GM18507 (cell line): ENCODE data around the gene CD27.

ENCODE experiments used
- DNase-seq: peaks from one replicate; pipeline ENCODE4 v3.0.0; 2011; ENCODE audit warnings: low read depth; ENCODE audit not compliant: insufficient read length; ENCODE audit errors: extremely low spot score
- FAIRE-seq: peaks from 2 replicates; lab custom pipeline; 2011; peaks lifted over from hg19 to GRCh38; lab: Jason Lieb, UNC

The CD27 gene

DNA sequence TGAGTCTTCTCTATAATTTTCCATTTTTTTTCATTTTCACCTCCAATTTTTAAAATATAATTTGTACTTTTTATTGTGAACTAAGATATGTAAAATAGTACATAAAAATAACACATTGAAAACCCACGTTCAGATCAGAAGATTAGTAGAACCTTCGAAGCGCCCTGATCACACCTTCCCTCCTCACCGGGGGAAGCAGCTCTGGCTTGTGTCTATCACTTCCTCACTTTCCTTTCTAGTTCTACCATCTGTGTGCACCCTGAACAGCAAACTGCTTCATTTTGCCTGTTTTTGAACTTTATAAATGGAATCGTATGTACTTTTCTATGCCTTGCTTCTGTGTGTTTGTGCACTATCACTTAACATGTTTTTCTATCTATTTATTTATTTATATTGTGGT lies 11.8 kb upstream of the CD27 start:
- DNase-seq (no peak), FAIRE-seq (peak; percentile 56)

DNA sequence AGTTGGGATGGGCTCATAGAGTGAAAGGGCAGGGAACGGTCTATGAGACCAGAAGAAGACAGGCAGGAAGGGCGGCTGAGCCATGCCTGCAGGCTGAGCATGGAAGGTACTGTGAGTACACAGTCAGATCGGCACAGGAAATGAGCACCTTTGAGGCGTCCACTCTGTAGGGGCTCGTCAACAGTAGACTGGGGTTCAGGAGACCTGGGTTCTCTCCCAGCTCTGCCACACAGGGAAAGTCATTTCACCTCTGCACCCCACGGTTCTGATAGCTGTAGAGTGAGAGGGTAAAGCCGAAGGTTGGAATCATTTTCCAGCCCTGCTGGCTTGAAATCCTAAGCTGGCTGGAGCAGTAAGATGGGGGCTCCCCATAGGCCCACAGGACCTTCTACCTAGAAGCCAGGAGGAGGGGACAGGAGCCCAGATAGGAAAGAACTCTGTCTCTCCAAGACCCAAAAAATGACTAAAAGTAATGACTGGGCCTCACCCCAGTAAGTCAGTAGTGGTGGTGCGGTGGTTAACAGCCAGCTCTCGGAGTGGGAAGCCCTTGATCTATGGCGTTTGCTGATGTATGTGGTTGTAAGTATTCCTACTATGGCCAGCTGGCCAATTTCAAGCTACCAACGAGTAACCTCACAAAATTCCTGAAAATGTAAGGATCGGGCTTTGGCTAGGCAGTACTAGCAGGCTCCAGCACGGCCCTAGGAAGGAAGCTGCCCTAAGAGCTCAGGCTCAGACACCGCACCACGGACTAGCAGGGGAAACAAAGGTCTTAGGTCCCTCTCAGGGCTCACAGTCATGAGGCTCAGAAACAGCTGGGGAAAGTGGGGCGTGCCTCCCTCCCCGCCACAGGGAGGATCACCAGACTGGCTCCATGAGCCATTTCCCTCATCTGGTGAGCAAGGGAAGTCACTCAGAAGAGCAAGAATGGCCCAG lies 10.3 kb upstream of the CD27 start:
- DNase-seq (no peak), FAIRE-seq (no peak)

DNA sequence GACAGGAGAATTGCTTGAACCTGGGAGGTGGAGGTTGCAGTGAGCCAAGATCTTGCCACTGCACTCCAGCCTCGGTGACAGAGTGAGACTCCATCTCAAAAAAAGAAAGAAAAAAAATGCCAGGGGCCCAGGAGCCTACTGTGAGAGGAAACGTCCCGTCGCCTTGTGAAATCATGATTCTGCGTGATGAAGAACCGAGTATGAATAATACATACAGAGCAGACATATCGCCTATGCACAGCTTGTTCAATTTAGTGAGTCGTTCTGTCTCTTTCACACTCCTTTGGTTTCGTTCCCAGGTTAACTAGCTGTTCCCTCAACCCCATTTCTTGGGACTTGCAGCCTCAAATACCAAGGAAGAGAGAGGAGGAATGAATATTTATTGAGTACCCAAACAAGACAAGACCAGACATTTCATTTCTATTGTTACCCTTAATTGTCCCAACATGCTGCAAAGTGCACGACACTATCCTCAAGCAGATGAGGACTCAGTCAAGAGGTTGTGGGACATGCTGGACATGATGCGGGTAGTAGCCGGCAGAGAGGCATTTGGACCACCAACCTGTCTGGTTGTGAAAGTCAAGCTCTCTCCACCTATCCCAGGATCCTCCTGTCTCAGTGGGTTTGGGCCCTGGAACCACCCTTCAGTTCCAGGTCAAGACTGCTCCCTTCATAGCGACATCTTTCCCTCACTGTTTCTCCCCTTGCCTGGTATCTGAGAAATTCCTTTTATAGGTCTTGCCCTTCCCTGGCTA lies 8.6 kb upstream of the CD27 start:
- no peak for DNase-seq
- no peak for FAIRE-seq

DNA sequence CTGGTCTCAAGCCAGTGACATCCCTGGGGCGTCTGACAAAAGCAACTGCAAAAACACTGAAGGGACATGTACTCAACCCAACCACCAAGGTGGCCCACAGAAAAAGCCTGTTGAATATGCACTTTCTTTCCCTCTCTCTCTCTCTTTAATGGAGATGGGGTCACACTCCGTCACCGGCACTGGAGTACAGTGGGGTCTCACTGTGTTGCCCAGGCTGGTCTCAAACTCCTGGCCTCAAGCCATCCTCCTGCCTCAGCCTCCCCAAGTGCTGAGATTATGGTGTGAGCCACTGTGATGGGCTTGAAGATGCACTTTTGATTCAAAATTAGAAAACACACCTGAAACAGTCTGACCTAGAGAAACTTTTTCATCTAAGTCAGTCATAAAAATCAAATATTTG lies 7.2 kb upstream of the CD27 start:
- FAIRE-seq: no peak
- DNase-seq: no peak

DNA sequence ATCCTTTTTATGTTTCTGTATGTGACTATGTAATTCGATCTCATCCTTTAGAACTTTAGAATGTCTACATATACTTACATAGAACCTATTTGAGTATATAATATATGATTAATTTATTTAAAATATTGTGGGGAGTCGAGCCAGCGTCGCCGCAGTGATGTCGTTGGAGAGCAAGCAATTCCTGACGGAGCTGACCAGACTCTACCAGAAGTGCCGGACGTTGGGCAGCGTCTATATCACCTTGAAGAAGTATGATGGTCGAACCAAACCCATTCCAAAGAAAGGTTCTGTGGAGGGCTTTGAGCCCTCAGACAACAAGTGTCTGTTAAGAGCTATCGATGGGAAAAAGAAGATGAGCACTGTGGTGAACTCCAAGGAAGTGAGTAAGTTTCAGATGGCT lies 6.4 kb upstream of the CD27 start:
- DNase-seq: no peak
- FAIRE-seq: no peak

DNA sequence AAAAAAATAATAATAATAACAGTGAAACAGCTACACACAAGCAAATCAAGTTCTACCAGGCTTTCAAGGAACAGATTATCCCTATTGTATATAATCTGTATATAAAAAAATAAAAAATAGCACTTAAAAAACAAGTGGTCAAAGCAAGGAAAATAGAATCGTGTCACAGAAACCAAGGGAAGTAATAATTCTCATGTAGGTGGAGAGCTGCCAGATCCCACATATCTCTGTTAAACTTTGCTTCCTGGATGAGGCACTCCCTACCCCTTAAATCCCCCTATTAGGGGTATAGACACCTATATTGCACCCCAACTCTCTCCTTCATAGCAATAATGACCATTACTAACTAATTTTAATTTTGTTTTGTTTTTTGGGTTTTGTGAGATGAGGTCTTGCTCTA lies 4.4 kb upstream of the CD27 start:
- DNase-seq: no peak
- FAIRE-seq: no peak

DNA sequence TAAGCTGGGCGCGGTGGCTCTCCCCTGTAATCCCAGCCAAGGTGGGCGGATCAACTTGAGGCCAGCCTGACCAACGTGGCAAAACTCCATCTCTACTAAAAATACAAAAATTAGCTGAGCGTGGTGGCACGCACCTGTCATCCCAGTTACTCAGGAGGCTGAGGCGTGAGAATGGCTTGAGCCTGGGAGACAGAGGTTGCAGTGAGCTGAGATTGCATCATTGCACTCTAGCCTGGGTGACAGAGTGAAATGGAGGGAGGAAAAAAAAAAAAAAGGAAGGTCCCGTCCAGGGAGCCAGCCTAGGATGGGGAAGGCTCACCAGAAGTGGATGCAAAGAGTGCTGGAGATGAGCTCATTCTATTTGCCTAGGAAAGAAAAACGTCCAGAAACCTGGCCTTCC lies 1.9 kb upstream of the CD27 start:
- no peak for DNase-seq
- FAIRE-seq: no peak

DNA sequence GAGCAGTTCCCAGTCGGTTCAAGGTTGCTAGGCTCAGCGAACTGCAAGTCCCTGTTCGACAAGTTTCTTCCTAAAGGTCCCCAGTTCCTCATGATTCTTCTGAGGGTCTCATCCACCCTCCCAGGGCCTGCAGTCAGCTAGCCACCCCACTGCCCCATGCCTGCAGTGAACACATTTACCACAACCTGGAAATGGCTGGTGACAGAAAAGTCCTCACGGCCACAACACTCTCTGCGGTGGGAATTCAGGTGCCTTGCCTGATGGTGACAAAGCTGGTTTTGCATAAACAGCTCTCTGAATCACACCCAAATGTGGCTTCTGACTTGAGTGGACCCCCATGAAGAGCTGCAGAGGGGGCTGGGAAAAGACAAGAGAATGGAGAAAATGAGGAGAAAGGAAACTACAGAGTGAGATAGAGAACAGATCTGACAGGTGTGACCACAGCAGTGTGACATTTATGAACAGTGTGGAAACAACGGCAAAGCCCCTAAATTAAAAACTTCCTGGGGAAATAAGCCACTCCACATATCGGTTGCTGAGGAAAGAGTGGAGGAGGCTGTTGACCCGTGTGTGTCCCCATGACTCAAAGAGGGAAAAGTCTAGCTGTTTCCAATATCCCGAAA lies 1.3 kb upstream of the CD27 start:
- FAIRE-seq (peak; percentile 91), DNase-seq (no peak)

DNA sequence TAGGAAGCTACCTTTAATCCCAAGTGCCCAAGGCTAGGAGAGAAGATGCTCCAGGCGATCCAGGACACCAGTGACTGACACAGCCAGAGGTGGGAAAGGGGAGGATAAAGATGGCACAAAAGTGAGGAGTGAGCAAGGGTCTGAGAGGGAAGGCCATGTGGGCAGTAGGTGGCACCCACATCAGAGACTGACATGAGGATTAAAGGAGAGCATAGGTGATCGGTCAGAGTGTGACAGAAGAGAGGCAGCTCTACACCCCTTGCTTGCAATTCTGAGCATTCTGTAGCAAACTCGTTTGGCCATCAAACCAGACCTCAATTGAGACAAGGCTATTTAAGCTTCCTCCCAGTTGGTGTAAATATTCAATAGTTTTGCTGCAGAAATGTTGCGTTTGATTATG lies 724 bp upstream of the CD27 start:
- DNase-seq (no peak), FAIRE-seq (peak; percentile 75)

DNA sequence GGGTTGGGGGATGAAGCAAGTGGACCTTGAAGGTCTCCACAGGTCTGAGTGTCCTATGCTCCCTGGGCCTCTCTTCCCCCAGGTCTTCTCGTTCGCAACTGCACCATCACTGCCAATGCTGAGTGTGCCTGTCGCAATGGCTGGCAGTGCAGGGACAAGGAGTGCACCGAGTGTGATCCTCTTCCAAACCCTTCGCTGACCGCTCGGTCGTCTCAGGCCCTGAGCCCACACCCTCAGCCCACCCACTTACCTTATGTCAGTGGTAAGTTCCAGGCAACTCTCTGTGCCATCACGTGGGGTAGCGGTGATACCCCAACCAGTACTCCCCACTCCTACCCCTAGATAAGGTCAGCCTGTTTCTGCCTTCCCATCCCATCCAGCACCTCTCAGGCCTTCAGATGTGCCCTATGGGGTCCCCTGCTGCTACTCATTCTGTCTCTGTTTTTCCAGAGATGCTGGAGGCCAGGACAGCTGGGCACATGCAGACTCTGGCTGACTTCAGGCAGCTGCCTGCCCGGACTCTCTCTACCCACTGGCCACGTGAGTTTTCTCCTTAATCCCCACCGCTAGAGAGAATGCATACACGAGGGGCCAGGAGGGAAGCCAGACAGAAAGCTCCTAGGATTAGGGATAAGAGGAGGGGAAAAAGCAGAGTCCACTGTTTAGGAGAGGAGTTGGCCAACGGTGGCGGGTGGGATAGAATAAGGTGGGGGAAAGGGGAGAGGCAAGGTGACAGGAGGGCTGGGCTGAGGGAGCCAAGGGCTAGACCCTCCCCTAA lies 5.5 kb downstream of the CD27 start:
- FAIRE-seq (no peak), DNase-seq (no peak)

DNA sequence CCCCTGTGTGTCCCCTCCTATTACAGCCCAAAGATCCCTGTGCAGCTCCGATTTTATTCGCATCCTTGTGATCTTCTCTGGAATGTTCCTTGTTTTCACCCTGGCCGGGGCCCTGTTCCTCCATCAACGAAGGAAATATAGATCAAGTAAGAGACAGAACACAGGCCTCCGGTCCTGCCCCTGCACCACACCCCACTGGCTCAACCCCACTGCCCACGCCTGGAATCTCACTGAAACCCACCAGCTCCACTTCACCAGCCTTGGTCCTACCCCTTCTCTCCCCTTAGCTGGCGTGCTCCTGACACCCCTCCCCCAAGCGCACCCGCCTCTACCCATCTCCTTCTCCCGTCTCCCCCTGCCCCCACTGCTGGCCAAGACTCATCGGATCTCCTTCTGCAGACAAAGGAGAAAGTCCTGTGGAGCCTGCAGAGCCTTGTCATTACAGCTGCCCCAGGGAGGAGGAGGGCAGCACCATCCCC lies 6.2 kb downstream of the CD27 start:
- DNase-seq: no peak
- FAIRE-seq: no peak

DNA sequence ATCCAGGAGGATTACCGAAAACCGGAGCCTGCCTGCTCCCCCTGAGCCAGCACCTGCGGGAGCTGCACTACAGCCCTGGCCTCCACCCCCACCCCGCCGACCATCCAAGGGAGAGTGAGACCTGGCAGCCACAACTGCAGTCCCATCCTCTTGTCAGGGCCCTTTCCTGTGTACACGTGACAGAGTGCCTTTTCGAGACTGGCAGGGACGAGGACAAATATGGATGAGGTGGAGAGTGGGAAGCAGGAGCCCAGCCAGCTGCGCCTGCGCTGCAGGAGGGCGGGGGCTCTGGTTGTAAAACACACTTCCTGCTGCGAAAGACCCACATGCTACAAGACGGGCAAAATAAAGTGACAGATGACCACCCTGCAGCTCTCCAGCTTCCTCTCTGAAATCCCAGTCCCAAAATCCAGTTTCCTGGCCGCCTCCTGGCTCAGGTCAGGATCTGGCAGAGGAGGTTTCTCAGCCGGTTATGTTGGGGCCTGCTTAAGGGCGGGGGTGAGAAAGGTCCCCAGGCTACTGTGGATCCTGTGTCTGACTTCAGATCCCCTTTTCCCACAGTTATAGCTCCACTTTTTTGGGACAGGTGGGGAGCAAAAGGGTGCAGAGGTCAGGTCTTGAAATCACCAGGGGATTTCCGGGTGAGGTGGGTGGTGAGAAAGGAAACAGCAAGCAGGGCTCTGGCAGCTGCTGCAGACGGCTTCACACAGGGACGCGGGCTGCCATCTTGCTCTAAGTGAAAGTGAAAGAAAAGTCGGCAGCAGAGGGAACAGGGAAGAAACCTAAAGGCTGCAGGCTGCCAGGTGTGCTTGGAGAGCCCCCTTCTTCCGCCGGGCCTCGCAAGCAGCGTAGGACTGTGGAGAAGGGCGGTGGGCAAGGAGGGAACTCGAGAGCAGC lies 6.8 kb downstream of the CD27 start, which contains the start of gene TAPBPL:
Gene TAPBPL (plus strand): TSS at position 695 of the 897 bp plus-strand sequence. CDS start 207 bp downstream, outside the sequence.
- peak; percentile 96 for FAIRE-seq
- peak; percentile 65 for DNase-seq

DNA sequence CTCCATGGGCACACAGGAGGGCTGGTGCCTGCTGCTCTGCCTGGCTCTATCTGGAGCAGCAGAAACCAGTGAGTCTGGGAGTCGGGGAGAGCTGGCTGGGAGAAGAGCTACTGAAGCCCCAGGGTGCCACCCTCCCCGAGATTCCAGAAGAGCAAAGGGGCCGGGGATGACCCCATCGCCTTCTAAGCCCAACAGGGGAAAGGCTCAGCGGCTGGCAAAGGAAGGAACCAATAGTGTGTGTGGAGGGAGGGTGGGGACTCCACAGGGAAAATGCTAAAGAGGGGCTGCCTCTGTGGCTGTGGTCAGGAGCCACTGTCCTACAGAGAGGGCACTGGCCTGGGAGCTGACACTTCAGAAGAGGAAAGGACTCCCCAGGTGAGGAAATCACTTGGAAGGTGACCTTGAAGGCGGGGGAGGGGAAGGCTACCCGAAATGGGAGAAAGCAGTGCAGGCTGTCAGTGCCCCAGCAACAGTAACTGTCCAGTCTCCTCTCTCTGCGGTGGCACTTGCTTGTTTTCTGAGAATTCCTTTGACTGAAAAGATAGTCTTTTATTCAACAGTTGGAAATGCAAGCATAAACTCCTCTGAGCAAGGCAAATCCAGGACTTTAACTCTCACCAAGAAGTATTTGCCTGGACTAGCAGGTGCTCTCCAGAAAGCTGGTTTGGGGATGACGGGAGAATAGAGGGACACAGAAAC lies 7.6 kb downstream of the CD27 start:
- FAIRE-seq (peak; percentile 76), DNase-seq (no peak)

DNA sequence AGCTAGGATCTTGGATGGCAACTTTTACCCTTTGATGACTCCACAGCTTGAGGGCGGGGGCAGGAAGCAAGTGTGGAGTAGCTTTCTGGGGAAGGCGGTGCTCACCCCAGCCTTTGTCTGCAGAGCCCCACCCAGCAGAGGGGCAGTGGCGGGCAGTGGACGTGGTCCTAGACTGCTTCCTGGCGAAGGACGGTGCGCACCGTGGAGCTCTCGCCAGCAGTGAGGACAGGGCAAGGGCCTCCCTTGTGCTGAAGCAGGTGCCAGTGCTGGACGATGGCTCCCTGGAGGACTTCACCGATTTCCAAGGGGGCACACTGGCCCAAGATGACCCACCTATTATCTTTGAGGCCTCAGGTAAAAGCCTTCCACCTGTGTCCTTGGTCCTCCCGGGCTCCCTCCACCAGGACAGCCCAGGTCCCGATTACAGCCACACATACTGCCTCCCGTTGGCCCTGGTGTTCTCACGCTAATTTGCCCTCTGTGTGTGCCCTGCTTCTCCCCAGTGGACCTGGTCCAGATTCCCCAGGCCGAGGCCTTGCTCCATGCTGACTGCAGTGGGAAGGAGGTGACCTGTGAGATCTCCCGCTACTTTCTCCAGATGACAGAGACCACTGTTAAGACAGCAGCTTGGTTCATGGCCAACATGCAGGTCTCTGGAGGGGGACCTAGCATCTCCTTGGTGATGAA lies 8.3 kb downstream of the CD27 start:
- FAIRE-seq (no peak), DNase-seq (no peak)

DNA sequence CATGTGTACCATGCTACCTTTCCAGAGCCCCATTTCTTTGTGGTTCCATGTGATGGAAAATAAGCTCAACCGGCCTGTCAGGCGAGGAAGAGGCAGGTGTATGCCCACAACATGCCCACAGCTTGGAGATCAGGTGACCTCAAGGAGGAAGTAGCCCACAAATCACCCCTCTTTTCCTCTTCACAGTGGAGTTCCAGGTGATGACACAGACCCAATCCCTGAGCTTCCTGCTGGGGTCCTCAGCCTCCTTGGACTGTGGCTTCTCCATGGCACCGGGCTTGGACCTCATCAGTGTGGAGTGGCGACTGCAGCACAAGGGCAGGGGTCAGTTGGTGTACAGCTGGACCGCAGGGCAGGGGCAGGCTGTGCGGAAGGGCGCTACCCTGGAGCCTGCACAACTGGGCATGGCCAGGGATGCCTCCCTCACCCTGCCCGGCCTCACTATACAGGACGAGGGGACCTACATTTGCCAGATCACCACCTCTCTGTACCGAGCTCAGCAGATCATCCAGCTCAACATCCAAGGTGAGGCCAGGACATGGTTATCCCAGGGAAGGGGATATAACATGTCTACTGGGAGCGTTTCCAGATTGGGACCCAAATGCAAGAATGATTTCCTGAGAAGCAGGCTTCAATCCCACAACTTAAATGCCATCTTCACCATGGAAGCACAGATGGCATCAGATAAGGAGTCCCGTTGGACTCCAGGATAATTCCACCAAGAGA lies 12.6 kb downstream of the CD27 start:
- DNase-seq (no peak), FAIRE-seq (no peak)

DNA sequence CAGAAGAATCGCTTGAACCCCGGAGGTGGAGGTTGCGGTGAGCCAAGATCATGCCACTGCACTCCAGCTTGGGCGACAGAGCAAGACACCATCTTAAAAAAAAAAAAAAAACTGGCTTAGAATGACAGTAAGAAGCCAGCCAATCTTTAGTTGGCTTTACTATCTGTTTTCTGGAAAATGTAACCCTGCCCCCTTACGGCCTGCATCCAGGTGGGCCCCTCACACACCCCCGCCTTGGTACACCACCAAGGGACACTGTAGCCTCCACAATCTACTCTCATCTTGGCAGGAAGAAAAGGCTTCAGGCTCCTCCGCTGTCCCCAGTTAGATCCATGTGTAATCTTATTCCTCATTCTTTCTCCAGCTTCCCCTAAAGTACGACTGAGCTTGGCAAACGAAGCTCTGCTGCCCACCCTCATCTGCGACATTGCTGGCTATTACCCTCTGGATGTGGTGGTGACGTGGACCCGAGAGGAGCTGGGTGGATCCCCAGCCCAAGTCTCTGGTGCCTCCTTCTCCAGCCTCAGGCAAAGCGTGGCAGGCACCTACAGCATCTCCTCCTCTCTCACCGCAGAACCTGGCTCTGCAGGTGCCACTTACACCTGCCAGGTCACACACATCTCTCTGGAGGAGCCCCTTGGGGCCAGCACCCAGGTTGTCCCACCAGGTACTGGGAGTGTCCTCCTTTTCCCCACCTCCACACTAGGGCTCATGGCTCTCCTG lies 13.7 kb downstream of the CD27 start:
- no peak for FAIRE-seq
- DNase-seq: no peak
